ENCODE data around the gene NENF. TPM values are rescaled to one million over a fixed set of nuclear protein-coding genes. Genes with fewer than 3 reads are reported as not detected.
"Not testable (repeated sequence)": the region's sequence is repeated elsewhere in the genome, so short reads cannot be mapped to it uniquely, and the experiment has no call there.

The NENF gene
- polyA plus RNA-seq (2012; ENCODE audit: insufficient read depth, insufficient read length, low read depth) = 73.7 TPM

GRCh38 chr1:212432661-212433576 is at the start of gene NENF:
NENF (plus strand) TSS chr1:212432920; CDS start chr1:212432944, 24 bp downstream.
- no peaks in the 10 kb centered on the region for H3K27me3 ChIP-seq
- no peaks in the 10 kb centered on the region; the same call in 1 of the 2 replicates for H3K4me1 ChIP-seq
- peak; percentile 88 for DNase-seq
- peak within 1 kb of the TSS; percentile 82 for H3K4me3 ChIP-seq (ENCODE audit: low read depth, low read length)
- no peaks in the 10 kb centered on the region for H3K36me3 ChIP-seq
- TF ChIP-seq, protein P1, sequence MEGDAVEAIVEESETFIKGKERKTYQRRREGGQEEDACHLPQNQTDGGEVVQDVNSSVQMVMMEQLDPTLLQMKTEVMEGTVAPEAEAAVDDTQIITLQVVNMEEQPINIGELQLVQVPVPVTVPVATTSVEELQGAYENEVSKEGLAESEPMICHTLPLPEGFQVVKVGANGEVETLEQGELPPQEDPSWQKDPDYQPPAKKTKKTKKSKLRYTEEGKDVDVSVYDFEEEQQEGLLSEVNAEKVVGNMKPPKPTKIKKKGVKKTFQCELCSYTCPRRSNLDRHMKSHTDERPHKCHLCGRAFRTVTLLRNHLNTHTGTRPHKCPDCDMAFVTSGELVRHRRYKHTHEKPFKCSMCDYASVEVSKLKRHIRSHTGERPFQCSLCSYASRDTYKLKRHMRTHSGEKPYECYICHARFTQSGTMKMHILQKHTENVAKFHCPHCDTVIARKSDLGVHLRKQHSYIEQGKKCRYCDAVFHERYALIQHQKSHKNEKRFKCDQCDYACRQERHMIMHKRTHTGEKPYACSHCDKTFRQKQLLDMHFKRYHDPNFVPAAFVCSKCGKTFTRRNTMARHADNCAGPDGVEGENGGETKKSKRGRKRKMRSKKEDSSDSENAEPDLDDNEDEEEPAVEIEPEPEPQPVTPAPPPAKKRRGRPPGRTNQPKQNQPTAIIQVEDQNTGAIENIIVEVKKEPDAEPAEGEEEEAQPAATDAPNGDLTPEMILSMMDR (IDR thresholded peaks at IDR 0.05; ENCODE audit: low read depth, low read length) = no peak
- no peaks in the 10 kb centered on the region for H3K9me3 ChIP-seq

- H3K27me3 ChIP-seq = no peaks in the 10 kb centered on the region
- H3K36me3 ChIP-seq = peaks cover 31% of the 10 kb centered on the region
- no peak for DNase-seq
- TF ChIP-seq, protein P1 (IDR thresholded peaks at IDR 0.05; ENCODE audit: low read depth, low read length) = no peak
- no peak overlapping the region for H3K4me3 ChIP-seq (ENCODE audit: low read depth, low read length)
- no peaks in the 10 kb centered on the region for H3K4me1 ChIP-seq
- H3K9me3 ChIP-seq = no peaks in the 10 kb centered on the region
Measured at GRCh38 chr1:212386029-212386428, 46.7 kb upstream of the NENF start.

GRCh38 chr1:212388985-212389716 is 43.6 kb upstream of the NENF start:
- DNase-seq = no peak
- H3K4me1 ChIP-seq = no peaks in the 10 kb centered on the region
- TF ChIP-seq, protein P1 (IDR thresholded peaks at IDR 0.05; ENCODE audit: low read depth, low read length) = no peak

DNA sequence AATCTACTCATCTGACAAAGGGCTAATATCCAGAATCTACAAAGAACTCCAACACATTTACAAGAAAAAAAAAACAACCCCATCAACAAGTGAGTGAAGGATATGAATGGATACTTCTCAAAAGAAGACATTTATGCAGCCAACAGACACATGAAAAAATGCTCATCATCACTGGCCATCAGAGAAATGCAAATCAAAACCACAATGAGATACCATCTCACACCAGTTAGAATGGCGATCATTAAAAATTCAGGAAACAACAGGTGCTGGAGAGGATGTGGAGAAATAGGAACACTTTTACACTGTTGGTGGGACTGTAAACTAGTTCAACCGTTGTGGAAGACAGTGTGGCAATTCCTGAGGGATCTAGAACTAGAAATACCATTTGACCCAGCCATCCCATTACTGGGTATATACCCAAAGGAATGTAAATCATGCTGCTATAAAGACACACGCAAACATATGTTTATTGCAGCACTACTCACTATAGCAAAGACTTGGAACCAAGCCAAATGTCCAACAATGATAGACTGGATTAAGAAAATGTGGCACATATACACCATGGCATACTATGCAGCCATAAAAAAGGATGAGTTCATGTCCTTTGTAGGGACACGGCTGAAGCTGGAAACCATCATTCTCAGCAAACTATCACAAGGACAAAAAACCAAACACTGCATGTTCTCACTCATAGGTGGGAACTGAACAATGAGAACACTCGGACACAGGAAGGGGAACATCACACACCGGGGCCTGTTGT is 36.9 kb upstream of the NENF start:
- DNase-seq; H3K4me1 ChIP-seq; H3K27me3 ChIP-seq; H3K9me3 ChIP-seq; H3K36me3 ChIP-seq; H3K4me3 ChIP-seq (ENCODE audit: low read depth, low read length): not testable (repeated sequence)

More at GRCh38 chr1:212388985-212389716, 43.6 kb upstream of the NENF start:
- Histone ChIP-seq H3K27me3 (no peaks in the 10 kb centered on the region), H3K9me3 (no peaks in the 10 kb centered on the region), H3K4me3 (ENCODE audit: low read depth, low read length) (no peak overlapping the region), H3K36me3 (peaks cover 29% of the 10 kb centered on the region)

DNA sequence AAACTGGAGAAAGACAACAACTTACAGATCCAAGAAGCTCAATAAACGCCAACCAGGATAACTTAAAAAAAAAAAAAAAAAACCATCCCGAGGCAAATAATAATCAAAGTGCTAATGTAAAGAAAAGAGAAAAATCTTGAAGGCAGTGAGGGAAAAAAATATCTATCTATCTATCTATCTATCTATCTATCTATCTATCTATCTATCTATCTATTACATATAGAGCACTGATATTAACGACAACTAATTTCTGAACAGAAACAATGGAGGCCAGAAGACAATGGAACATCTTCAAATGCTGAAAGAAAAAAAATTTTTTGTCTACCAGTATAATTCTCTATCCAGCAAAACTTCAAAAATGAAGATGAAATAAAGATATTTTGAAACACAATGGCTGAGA is 36.1 kb upstream of the NENF start:
- DNase-seq = no peak
- Histone ChIP-seq H3K36me3 (0 out of 2 replicates have a peak, but pooled peaks cover 2% of the 10 kb centered on the region), H3K9me3 (no peaks in the 10 kb centered on the region; the same call in 1 of the 2 replicates), H3K4me1 (no peaks in the 10 kb centered on the region), H3K27me3 (no peaks in the 10 kb centered on the region), H3K4me3 (ENCODE audit: low read depth, low read length) (no peak overlapping the region)
- TF ChIP-seq, protein P1 (IDR thresholded peaks at IDR 0.05; ENCODE audit: low read depth, low read length) = no peak

GRCh38 chr1:212397171-212397570 is 35.5 kb upstream of the NENF start:
- Histone ChIP-seq H3K4me1 (no peaks in the 10 kb centered on the region), H3K4me3 (ENCODE audit: low read depth, low read length) (no peak overlapping the region), H3K36me3 (peaks cover 6% of the 10 kb centered on the region), H3K9me3 (no peaks in the 10 kb centered on the region; the same call in 1 of the 2 replicates), H3K27me3 (no peaks in the 10 kb centered on the region)
- TF ChIP-seq, protein P1 (IDR thresholded peaks at IDR 0.05; ENCODE audit: low read depth, low read length) = no peak
- no peak for DNase-seq
